BLaER1 treated with 17β-estradiol and CSF1 and Interleukin-3, amounts not matched to agents 10 nM and 100 nM (cell line): ENCODE measurements around the gene MAP2K6.

Experiments used
- H3K27ac ChIP-seq, 11 experiments: shearing (Covaris generic); formaldehyde crosslinking; 2 replicates each; pipeline ENCODE4 v1.8.1; 2022
- H3K27me3 ChIP-seq, 11 experiments: shearing (Covaris generic); formaldehyde crosslinking; 2 replicates each; pipeline ENCODE4 v1.8.1; 2022
- H3K36me3 ChIP-seq, 11 experiments: shearing (Covaris generic); formaldehyde crosslinking; 2 replicates each; pipeline ENCODE4 v1.8.1; 2022
- H3K4me1 ChIP-seq, 10 experiments: shearing (Covaris generic); formaldehyde crosslinking; 2 replicates each; pipeline ENCODE4 v1.8.1; 2022
- H3K4me2 ChIP-seq, 11 experiments: shearing (Covaris generic); formaldehyde crosslinking; 2 replicates each; pipeline ENCODE4 v1.8.1; 2022
- H3K4me3 ChIP-seq, 10 experiments: shearing (Covaris generic); formaldehyde crosslinking; 2 replicates each; pipeline ENCODE4 v1.8.1; 2022
- H3K9ac ChIP-seq, 11 experiments: shearing (Covaris generic); formaldehyde crosslinking; 2 replicates each; pipeline ENCODE4 v1.8.1; 2022
- H3K9me3 ChIP-seq, 11 experiments: shearing (Covaris generic); formaldehyde crosslinking; replicated peaks in 1 of 11; 2 replicates each; pipeline ENCODE4 v1.8.1; 2022
- H4K20me1 ChIP-seq, 11 experiments: shearing (Covaris generic); formaldehyde crosslinking; 2 replicates each; pipeline ENCODE4 v1.8.1; 2022
- Cebpa-rat ChIP-seq, 11 experiments: shearing (Covaris generic); IDR thresholded peaks; 2 replicates each; pipeline ENCODE4 v1.8.1; 2022

Gene MAP2K6

DNA sequence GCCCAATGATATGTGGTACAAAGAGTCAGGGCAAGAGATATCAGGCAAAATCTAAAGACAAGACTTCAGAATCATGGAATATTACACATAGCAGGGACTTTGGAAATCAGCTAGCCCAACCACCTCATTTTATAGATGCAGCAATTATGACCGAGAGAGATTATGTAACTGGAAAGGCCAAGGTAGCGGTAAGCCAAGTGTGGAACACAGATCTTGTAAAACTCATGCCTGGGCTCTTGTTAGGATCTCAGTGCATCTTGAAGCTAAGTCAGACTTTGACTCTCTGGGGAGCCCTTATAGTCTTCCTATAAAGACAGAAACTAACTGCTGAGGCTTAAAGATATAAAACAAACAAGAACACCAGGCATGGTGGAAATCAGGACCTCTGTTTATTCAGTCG, 18.6 kb downstream of the MAP2K6 start:
- no peaks in the 10 kb centered on the region for H3K27me3 ChIP-seq
- no peak overlapping the region for H3K4me3 ChIP-seq
- peaks cover 0 to 25% (median 11%) of the 10 kb centered on the region in 10 experiments; a peak in 11 of 20 replicates for H3K4me1 ChIP-seq
- H3K36me3 ChIP-seq = peaks cover 0 to 5% (median 0%) of the 10 kb centered on the region in 11 experiments; a peak in 1 of 22 replicates
- H3K4me2 ChIP-seq = no peak overlapping the region
- peaks cover 0 to 6% (median 0%) of the 10 kb centered on the region in 11 experiments; a peak in 3 of 22 replicates for H3K9me3 ChIP-seq
- H3K27ac ChIP-seq = no peak overlapping the region
- TF ChIP-seq Cebpa-rat (IDR thresholded peaks at IDR 0.05) = no peak
- H3K9ac ChIP-seq = no peak overlapping the region
- H4K20me1 ChIP-seq = no peaks in the 10 kb centered on the region

DNA sequence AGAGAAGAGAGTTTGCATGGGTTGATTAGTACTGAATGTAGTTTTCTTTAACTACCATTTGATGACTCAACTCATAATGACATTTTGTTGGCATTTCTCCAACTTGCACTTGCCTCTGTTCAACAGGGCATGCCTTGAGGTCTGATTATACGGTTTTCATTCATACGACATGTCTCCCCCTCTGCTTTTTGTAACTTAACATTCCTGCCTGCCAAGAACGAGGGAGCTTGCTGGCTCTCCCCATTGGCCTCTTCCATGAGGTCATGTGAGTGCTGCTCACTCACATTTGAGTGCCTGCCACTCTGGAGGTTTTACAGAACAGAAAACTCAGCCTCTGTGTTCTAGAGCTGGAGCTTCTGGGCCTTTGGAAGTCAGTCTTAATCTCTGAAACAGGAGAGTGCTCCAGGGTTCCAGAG, 19.7 kb downstream of the MAP2K6 start:
- H4K20me1 ChIP-seq = no peaks in the 10 kb centered on the region
- H3K4me3 ChIP-seq = no peak overlapping the region
- peaks cover 0 to 5% (median 0%) of the 10 kb centered on the region in 11 experiments; a peak in 1 of 22 replicates for H3K36me3 ChIP-seq
- no peaks in the 10 kb centered on the region for H3K27me3 ChIP-seq
- H3K4me2 ChIP-seq = no peak overlapping the region
- TF ChIP-seq Cebpa-rat (IDR thresholded peaks at IDR 0.05) = no peak
- no peak overlapping the region for H3K9ac ChIP-seq
- H3K9me3 ChIP-seq = peaks cover 0 to 8% (median 0%) of the 10 kb centered on the region in 11 experiments; a peak in 5 of 22 replicates
- H3K4me1 ChIP-seq = peaks cover 0 to 15% (median 3%) of the 10 kb centered on the region in 10 experiments; a peak in 6 of 20 replicates
- no peak overlapping the region for H3K27ac ChIP-seq

DNA sequence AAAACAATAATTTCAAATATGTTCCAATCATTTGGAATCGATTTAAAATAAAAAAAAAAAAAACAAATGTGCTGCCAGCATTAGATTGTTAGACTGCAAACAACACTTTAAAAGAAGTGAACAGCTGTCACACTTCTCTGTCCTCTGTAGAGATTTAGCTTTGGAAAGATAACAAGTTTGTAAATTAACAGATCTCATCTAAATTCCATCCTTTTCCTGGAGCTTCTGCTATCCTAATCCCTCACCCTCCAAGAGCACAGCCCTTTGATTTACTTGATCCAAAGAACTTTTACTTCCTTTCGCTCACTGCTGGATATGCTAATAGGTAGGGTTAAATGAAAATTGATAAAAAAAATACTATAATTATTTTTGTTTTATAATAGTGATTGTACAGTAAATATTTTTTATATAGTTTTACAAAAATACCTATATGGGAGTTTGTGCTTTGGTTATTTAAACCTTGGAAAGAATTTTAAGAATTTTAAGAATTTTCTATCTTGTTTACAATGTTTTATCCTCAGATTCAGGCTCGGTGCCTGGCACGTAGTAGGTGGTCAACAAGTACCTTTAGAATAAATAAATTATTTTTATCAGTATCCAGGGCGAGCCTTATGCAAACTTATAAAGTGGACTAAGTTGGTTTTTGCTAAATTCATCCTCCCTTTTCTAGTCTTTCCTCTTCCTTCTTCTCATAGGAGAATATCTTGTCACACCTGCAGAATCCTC, 21.6 kb downstream of the MAP2K6 start:
- no peak overlapping the region for H3K4me3 ChIP-seq
- H3K27me3 ChIP-seq = no peaks in the 10 kb centered on the region
- no peaks in the 10 kb centered on the region for H3K4me1 ChIP-seq
- H4K20me1 ChIP-seq = no peaks in the 10 kb centered on the region
- no peak for TF ChIP-seq Cebpa-rat (IDR thresholded peaks at IDR 0.05)
- no peak overlapping the region for H3K27ac ChIP-seq
- H3K9ac ChIP-seq = no peak overlapping the region
- H3K4me2 ChIP-seq = no peak overlapping the region
- H3K36me3 ChIP-seq = peaks cover 0 to 5% (median 0%) of the 10 kb centered on the region in 11 experiments; a peak in 2 of 22 replicates
- peaks cover 5 to 21% (median 12%) of the 10 kb centered on the region in 11 experiments; a peak in 16 of 22 replicates for H3K9me3 ChIP-seq

DNA sequence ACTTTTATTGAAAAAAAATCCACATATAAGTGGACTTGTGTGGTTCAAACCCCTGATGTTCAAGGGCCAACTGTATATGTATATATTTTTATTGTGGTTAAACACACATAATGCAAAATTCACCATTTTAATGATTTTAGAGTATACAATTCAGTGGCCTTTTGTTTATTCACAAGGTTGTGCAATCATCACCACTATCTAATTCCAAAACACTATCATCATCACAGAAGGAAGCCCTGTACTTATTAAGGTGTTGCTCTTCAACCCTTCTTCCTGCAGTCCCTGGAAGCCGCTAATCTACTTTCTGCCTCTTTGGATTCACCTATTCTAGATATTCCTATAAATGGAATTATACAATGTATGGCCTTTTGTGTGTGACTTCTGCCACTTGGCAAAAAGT, 23.0 kb downstream of the MAP2K6 start:
- Histone ChIP-seq H3K4me2 (no peak overlapping the region), H3K4me3 (no peak overlapping the region), H3K4me1 (no peaks in the 10 kb centered on the region), H3K36me3 (peaks cover 0 to 5% (median 0%) of the 10 kb centered on the region in 11 experiments; a peak in 2 of 22 replicates), H3K9ac (no peak overlapping the region), H4K20me1 (no peaks in the 10 kb centered on the region), H3K27me3 (no peaks in the 10 kb centered on the region), H3K27ac (no peak overlapping the region), H3K9me3 (peaks cover 5 to 24% (median 15%) of the 10 kb centered on the region in 11 experiments; a peak in 16 of 22 replicates)
- TF ChIP-seq Cebpa-rat (IDR thresholded peaks at IDR 0.05) = no peak

DNA sequence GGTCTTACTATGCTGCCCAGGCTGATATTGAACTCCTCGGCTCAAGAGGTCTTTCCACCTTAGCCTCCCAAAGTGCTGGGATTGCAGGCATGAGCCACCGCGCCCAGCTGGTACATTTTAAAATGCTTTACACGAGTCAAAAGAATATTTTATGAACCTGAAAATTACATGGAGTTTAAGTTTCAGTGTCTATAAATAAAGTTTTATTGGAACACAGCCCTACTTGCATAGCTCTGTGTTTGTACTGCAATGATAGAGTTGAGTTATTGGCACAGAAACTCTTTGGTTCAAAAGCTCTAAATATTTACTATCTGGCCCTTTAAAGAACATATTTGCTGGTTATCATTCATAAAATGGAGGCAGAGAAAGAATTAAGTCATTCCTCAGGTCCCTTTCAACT, 24.3 kb downstream of the MAP2K6 start:
- H4K20me1 ChIP-seq = no peaks in the 10 kb centered on the region
- no peak for TF ChIP-seq Cebpa-rat (IDR thresholded peaks at IDR 0.05)
- H3K9me3 ChIP-seq = peaks cover 5 to 33% (median 17%) of the 10 kb centered on the region in 11 experiments; a peak in 16 of 22 replicates
- H3K4me2 ChIP-seq = no peak overlapping the region
- H3K36me3 ChIP-seq = peaks cover 0 to 5% (median 0%) of the 10 kb centered on the region in 11 experiments; a peak in 2 of 22 replicates
- H3K27ac ChIP-seq = no peak overlapping the region
- H3K27me3 ChIP-seq = no peaks in the 10 kb centered on the region
- no peaks in the 10 kb centered on the region for H3K4me1 ChIP-seq
- H3K9ac ChIP-seq = no peak overlapping the region
- H3K4me3 ChIP-seq = no peak overlapping the region

DNA sequence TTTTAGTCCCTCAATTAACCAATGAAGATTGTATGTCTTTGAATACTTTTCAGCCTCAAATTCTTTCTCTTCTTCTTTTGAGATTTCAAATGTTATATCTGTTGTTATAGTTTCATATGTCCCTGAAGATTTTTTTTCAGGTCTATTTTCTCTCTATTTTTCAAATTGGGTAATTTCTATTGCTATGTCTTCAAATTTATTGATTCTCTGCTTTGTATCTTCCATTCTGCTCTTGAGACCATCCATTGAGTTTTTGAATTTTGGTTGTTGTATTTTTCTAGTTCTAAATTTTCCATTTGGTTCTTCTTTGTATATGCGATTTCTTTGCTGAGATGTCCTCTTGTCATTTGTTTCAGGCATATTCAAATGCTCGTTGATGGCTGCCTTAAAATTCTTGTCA, 26.7 kb downstream of the MAP2K6 start:
- TF ChIP-seq Cebpa-rat (IDR thresholded peaks at IDR 0.05) = no peak

DNA sequence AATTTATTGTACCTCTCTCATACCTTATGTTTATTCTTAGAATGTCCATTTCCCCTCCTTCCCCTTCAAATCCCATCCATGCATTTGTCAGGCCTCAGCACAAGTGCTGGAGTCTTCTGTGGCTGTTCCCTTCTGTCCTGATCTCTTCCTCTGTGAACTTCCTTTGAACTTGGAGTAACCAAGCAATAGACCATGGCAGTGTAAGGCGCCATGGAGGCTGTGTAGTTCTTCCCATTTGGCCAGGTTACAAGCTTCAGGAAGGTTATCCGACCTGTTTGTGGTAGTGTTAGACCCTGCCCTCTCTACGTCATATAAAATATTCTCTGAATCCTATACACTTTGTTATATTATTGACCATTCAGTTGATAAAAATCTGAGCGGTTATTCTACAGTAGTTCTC, 28.6 kb downstream of the MAP2K6 start:
- no peak overlapping the region for H3K9ac ChIP-seq
- H3K4me3 ChIP-seq = no peak overlapping the region
- peaks cover 6 to 20% (median 11%) of the 10 kb centered on the region in 10 experiments; a peak in 18 of 20 replicates for H3K4me1 ChIP-seq
- no peak for TF ChIP-seq Cebpa-rat (IDR thresholded peaks at IDR 0.05)
- no peaks in the 10 kb centered on the region; a peak in 2 of 22 replicates for H3K36me3 ChIP-seq
- no peak overlapping the region for H3K27ac ChIP-seq
- no peaks in the 10 kb centered on the region for H4K20me1 ChIP-seq
- H3K4me2 ChIP-seq = no peak overlapping the region
- no peaks in the 10 kb centered on the region for H3K27me3 ChIP-seq
- H3K9me3 ChIP-seq = peaks cover 5 to 33% (median 19%) of the 10 kb centered on the region in 11 experiments; a peak in 16 of 22 replicates

More for the DNA sequence above, 26.7 kb downstream of the MAP2K6 start:
- H3K4me2 ChIP-seq = no peak overlapping the region
- no peaks in the 10 kb centered on the region for H4K20me1 ChIP-seq
- no peak overlapping the region for H3K27ac ChIP-seq
- H3K36me3 ChIP-seq = peaks cover 0 to 5% (median 0%) of the 10 kb centered on the region in 11 experiments; a peak in 2 of 22 replicates
- H3K9ac ChIP-seq = no peak overlapping the region
- no peak overlapping the region for H3K4me3 ChIP-seq
- H3K9me3 ChIP-seq = peaks cover 5 to 35% (median 17%) of the 10 kb centered on the region in 11 experiments; a peak in 16 of 22 replicates
- no peaks in the 10 kb centered on the region for H3K27me3 ChIP-seq
- H3K4me1 ChIP-seq = peaks cover 6 to 18% (median 11%) of the 10 kb centered on the region in 10 experiments; a peak in 18 of 20 replicates

DNA sequence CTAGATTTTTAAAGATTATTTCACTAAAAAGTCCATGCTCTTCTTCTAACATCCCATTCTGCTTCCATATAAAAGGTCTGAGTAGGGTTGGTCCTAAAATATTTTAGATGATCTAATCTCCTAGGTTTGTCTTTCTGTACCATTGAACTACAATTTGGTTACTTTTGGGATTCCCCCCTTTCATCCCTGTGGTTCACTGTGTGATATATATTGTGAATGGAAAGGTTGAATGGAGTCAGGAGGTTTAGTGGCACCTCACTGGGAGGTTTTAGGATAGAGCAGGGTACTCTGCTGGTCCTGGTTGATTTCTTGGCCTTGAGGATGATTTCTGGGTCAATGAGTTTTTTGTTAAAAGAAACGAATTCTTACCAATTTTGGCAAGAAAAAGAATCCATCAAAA, 29.5 kb downstream of the MAP2K6 start:
- Histone ChIP-seq H3K27ac (no peak overlapping the region), H3K36me3 (no peaks in the 10 kb centered on the region; a peak in 2 of 22 replicates), H3K9ac (no peak overlapping the region), H4K20me1 (no peaks in the 10 kb centered on the region), H3K9me3 (peaks cover 5 to 32% (median 19%) of the 10 kb centered on the region in 11 experiments; a peak in 16 of 22 replicates), H3K4me3 (no peak overlapping the region), H3K4me2 (no peak overlapping the region), H3K4me1 (peaks cover 6 to 20% (median 16%) of the 10 kb centered on the region in 10 experiments; a peak in 19 of 20 replicates), H3K27me3 (no peaks in the 10 kb centered on the region)
- TF ChIP-seq Cebpa-rat (IDR thresholded peaks at IDR 0.05) = no peak

DNA sequence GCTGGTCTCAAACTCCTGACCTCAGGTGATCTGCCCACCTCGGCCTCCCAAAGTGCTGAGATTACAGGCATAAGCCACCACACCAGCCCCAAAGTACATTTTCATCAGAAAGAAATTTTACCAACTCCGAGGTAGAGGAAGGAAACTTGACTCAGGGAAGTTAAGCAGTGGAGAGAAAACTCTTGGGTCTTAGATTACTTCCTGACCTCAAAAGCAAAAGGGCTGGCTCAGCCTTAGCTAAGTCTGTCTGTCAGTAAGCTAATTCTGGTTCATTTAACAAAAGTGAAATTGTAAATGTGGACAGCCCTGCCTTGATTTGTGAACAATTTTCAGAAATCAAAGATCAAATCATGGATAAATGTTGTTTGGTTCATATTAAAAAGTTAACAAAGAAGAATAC, 30.6 kb downstream of the MAP2K6 start:
- TF ChIP-seq Cebpa-rat (IDR thresholded peaks at IDR 0.05) = no peak
- Histone ChIP-seq H3K4me1 (peaks cover 6 to 21% (median 16%) of the 10 kb centered on the region in 10 experiments; a peak in 19 of 20 replicates), H3K27ac (no peak overlapping the region), H3K27me3 (no peaks in the 10 kb centered on the region), H3K4me3 (no peak overlapping the region), H3K9me3 (peaks cover 3 to 29% (median 16%) of the 10 kb centered on the region in 11 experiments; a peak in 17 of 22 replicates), H3K4me2 (peak overlapping the region; percentile 3 to 55 (median 31); a peak in 19 of 22 replicates), H3K36me3 (no peaks in the 10 kb centered on the region; a peak in 2 of 22 replicates), H3K9ac (no peak overlapping the region), H4K20me1 (no peaks in the 10 kb centered on the region)
